GM19328 (cell line): ENCODE data around the gene OR52B2.

Source experiments
- ATAC-seq: cut with Tn5 transposase; IDR thresholded peaks from one replicate; pipeline ENCODE4 v1.9.1; 2021; ENCODE audit warnings: mild to moderate bottlenecking, moderate library complexity; ENCODE audit not compliant: unreplicated experiment

OR52B2 gene

DNA sequence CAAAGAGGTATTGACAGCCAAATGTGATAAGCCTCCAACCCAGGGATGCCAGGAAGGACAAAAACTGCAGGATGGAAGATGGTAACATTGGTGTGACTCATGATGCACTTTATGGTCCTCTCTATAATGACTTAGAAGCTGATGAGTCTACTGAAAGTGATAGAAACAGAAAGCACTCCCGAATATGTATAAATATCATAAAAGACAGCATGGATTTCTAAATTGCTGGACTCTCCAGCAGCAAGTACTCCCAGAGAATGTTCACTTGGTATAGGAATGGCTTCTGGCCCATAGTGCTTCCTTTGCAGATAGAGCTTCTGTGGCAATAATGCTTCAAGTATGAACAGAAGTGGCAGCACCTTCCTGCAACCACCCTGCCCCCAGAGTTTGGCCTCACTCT is at the start of gene OR52B2:
Gene OR52B2, minus strand, starts transcription at position 101 of the 400 bp plus-strand sequence. Its CDS starts 0 bp downstream, at position 101.
- ATAC-seq = no peak

DNA sequence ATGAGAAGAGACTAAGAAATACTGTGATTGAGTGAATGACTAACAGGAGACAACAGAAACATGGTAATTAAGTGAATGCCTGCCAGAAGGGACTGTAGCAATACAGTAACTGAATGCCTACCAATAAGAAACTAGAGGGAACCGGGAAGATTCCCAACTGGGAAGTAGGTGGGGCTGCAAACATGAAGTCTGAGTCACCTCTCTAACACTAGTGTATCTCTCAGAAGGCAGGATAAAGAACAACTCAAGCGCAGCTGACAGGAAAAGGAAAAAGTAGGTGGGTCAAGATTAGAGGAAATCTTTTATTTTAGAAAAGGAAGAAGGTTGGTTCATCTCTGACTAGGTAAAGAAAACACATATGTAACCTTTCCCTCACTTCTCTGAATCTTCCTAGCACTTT is 49.2 kb upstream of the OR52B2 start:
- ATAC-seq = no peak

DNA sequence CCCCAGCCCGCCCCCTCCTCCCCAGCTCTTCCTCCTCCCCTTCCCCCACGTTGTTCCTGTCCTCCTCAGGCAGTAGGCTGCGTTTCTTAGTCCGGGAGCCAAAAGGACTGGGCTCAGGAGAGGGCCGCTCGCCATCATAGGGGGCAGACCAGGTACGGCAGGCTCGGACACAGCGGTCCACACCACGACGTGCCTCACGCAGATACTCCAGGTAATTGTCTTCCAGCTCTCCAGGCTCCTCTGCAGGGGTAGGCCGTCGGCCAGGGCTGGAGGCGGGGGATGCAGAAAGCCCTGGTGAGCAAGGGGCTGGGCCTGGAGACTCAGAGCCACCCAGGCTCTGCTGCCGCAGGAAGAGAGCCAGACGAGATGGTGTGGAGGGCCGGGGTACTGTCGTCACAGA is 47.6 kb upstream of the OR52B2 start:
- ATAC-seq = no peak

DNA sequence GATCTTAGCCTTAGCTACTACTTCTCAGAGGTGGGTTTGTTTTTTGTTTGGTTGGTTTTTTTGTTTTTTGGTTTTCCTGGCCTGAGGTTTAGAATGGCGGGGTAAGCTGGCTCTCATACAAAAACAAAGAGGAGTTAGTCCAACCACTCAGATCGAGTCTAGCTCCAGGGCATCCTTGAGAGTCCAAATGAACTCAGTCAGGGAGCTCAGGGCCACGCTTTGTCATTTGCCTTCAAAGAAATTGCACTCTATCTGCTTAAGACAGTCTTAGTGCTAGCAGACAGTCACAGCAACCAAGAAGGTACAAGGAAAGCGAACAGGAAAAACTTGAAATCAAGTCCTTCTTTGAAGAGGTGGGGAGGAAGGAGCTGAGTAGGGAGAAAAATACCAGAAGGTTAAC is 46.4 kb upstream of the OR52B2 start:
- no peak for ATAC-seq

DNA sequence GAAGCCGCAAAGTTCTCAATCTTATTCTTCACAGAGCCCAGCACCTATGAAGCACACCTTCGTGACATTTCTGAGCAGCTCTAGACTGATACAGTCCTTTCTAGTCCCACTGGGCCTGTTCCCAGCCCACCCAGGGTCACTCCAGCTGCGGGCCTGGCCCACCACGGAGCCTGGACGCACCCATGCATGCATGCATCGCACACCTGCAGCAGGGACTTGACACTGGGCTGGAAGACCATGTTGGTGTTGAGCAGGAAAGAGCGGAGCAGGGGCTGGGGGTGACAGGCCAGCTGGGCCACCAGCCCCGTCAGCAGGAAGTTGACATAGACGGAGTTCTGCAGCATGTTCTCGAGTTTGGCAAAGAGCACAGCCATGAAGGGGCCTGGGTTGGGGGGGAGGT is 44.4 kb upstream of the OR52B2 start:
- ATAC-seq = no peak

DNA sequence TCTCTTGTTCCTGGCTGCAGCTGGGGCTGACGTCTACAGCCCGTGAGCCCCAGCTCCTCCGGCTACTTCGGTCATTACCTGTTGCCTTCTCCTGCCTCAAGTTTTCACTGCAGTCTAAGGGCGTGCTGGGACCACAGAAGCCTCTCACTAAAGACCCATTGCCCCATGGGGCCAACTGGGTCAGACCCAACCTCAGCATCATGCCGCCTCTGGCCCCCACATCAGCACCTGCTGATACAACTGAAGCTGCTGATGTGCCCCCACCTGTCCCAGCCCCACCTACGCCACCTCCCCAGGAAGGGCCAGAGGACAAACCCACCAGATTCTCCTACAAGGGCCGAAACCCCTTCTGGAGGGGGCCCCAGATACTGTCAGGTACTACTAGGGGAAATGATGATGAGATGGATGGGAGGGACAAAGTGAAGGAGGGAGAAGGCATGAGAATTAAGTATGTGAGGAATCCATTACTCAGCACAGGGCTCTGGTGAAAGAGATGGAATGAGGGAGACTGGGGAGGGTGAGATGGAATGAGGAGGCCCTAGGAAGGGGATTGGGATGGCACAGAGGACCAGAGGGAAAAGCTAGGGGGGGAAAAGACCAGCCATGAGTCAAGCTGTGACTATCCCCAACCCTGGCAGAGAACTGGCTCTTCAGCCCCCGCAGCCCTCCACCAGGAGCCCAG is 40.3 kb upstream of the OR52B2 start:
- no peak for ATAC-seq

DNA sequence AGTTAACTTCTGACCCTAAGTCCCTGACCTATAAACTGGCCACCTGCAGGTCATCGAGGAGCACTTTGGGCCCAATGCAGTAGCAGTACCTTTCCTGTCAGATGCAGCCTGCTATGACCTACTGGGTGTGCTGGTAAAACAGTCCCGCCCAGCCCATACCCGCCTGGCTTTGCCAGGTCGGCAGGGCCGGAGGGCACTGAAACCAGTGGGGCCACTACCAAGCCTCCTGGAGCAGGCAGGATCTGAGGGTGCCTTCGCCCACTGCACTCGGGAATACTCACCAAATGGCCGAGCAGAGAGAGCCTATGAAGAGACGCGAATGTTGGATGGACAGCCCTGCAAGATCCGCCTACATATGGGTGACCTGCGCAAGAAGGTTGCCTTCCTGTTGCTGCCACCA is 39.7 kb upstream of the OR52B2 start:
- no peak for ATAC-seq

DNA sequence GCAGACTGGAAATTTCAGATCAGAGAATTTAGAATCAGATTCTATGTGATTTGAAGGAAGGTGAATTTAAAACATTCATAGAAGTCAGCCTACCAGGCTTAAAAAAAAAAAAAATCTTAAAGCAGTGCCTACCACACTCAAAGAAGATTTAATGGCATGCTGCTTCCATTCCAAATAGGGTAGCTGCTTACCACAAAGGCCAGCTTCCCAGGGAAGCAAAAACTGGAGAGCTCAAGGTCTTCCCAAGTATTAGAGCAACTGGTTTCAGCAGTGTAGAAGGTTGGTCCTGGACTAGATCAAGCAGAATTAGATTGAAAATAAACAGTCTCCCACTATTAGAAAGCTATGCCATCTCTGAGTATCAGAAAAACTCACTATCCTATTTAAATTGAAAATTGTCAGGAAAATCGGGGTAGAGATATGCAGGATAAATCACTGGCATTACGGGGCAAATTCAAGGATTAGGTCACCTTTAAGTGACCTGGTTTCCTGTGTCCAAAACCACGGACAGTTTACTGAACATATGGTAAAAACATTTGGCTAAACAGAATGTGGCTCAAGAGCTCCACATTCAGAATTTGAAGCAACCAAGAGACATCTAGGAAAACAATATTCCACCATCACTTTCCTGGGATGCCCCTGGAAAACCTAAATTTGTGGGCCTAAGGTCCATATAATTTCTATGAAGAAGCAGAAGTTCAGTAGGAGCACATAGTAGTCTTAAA is 36.5 kb upstream of the OR52B2 start:
- ATAC-seq = no peak

DNA sequence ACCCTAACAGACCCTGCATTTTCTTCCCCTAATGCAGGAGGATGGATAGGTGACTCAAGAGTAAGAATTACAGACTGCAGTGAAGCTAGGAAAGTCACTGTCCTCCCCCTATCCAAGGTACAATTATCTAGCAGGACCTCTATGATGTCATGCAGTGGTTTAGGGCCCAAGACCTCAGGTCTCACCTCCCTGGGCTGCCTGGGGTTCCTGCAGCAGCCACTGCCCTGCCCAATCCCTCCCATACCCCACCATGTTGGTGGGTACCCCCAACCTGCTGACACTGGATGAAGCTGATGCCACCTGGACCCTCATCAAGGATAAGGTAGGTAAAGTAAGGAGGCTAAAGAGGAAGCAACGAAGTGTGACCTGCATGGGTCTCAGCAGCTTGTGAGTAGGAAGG is 35.2 kb upstream of the OR52B2 start, which contains the start of gene C11orf42:
Gene C11orf42, plus strand, starts transcription at position 192 of the 400 bp plus-strand sequence. Its CDS starts 59 bp downstream, at position 251.
- ATAC-seq = no peak

DNA sequence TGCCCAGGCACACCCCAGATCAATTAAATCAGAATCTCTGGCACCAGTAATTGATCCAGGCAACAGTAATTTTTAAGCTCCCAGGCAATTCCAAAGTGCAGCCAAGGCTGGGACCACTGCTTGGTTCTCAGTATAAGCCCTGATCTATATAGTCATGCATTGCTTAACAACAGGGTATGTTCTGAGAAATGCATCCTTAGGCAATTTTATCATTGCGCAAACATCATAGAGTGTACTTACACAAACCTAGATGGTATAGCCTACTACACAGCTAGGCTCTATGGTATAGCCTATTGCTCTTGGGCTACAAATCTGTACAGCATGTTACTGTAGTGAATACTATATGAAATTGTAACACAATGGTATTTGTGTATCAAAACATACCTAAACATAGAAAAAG is 34.6 kb upstream of the OR52B2 start:
- ATAC-seq = no peak

DNA sequence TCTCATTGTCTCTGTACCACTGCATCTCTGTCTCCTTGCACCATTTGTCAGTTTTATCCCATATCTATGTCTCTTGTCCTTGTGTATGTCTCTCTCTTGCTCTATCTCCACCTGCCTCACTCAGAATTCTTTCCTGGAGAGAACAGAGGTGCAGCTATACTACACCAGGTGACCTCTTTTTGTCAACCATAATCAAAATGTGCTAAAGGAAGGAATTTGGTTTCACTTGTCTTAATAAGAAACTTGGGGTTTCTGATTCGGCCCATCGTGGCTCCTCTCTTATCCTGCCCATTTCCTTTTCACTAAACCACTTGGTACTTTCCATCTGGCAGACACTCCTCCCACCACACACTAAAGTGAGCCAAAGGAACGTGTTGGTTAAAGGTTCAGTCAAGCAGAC is 33.2 kb upstream of the OR52B2 start:
- ATAC-seq = peak; percentile 44

DNA sequence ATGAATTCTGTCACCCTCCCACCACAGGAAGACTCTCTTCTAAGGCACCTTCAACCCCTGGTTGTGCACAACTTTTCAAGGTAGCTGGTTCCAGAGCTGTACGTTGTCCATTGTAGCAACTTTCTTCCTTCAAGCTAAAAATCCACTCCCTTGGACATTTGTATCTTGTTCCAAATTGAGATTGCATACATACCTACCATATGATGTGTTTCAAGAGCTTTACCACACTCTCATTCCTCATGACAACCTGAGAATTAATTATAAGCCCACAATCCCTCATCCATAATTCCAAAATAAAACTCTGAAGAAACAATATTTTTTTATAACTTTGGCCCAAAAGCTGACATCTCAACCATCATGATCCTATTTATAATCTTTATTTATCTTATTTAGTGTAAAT is 31.9 kb upstream of the OR52B2 start:
- no peak for ATAC-seq

DNA sequence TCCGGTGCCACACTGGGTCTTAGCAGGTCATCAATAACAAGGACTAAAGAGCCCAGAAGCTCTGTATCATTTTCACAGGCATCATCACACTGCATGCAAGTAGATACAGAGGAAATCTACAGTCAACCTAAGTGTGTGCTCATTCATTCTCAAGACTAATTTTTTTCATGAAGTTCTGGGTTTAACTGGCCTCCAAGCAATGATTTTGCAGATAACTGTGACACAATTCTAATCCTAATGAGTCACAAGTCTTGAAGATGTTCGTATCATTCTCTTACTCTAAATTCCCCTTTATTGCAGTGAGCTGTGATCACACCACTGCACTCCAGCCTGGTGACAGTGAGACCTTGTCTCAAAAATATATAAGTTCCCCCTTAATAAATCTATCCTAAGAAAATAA is 31.4 kb upstream of the OR52B2 start:
- no peak for ATAC-seq

DNA sequence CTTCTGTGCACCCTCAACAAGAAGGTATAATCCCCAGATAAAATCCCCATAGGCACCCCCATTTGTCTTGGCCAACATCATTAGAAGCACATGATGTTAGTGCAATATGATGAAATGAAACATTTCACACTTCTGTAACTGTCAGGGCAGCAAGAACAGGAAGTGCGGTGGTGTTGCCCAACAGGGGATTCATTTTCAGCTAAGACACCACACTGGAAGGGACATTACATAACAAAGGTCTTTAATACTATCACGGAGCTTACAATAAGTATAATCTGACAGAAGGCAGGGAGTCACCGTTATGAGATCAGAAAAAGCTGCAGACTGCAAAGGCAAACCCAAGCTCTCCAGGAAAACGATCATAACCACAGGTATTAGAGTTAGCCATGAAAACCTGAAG is 30.8 kb upstream of the OR52B2 start:
- no peak for ATAC-seq

DNA sequence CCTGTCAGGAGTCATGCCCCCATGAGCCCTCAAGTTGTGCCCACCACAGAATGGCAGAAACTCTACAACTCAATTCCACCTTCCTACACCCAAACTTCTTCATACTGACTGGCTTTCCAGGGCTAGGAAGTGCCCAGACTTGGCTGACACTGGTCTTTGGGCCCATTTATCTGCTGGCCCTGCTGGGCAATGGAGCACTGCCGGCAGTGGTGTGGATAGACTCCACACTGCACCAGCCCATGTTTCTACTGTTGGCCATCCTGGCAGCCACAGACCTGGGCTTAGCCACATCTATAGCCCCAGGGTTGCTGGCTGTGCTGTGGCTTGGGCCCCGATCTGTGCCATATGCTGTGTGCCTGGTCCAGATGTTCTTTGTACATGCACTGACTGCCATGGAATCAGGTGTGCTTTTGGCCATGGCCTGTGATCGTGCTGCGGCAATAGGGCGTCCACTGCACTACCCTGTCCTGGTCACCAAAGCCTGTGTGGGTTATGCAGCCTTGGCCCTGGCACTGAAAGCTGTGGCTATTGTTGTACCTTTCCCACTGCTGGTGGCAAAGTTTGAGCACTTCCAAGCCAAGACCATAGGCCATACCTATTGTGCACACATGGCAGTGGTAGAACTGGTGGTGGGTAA is 29.2 kb upstream of the OR52B2 start, which contains the start of gene OR52W1:
Gene OR52W1, plus strand, starts transcription at position 51 of the 637 bp plus-strand sequence. Its CDS starts 0 bp downstream, at position 51.
- no peak for ATAC-seq

DNA sequence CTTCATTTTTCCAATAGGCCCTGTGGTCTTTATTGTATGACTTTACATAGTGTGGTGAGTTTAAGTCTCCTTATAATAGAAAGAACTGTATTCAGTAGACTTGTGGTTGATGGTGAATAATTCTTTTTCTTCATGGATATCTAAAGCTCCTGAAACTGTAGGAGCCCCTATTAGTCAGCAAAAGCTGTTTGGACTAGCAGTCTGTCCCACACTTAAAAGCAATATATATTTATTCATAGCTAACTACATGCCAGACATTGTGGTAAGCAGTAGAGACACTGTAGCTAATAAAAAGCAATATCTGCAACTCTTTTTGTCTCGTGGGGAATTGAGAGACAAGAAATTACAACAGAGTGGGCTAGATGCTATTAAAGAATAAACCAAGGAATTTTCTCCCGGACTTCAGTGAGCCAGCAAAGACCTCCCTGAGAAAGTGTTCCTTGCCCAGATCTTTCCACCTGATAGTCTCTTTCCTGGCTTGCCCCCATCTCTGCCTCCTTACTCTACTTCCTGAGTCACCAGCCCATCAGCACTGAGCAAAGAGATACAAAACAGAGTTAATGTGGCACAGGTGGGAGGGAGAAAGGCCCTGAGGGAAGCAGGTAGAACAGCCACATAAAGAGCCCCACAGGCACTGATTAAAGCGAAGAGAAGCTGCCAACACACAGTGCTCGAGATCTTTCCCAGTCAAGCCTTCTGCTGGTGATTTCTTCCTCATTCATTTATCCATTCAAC is 27.5 kb upstream of the OR52B2 start:
- no peak for ATAC-seq

DNA sequence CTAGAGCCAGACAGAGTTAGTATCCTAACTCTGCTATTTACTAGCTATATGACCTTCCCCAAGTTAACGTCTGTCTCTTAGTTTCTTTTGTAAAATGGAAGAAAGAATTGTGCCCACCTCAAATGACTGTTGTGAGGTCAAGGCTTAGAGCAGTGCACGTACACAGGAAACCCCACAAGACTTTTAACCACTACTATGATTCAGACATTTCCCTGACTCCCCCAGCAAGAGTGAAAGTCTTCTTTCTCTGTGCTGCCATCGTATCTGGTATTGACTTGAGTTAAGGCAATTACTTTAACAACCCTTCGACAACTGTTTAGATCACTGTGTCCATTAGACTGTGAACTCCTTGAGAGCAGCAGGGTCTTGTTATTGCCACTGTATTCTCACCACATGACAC is 26.3 kb upstream of the OR52B2 start:
- no peak for ATAC-seq

DNA sequence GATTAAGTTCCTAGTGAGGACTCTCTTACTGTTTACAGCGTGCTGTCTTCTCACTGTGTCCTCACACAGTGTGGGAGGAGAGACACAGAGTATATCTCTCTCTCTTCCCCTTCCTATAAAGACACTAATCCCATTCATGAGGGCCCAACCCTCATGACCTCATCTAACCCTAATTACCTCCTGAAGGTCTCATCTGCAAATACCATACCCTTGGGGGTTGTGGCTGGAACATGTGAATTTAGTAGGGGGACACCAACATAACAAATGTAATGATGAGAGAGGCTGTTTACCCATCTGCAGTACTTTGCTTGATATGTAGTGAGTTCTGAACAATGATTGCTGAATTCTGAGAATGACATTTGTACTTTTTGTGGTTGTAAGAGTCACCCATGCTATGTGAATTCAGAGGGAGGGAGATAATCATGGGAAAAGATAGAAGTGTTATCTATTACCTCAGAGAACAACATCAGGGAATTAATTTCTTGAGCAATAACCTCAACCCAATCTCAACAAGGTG is 24.0 kb upstream of the OR52B2 start:
- no peak for ATAC-seq

DNA sequence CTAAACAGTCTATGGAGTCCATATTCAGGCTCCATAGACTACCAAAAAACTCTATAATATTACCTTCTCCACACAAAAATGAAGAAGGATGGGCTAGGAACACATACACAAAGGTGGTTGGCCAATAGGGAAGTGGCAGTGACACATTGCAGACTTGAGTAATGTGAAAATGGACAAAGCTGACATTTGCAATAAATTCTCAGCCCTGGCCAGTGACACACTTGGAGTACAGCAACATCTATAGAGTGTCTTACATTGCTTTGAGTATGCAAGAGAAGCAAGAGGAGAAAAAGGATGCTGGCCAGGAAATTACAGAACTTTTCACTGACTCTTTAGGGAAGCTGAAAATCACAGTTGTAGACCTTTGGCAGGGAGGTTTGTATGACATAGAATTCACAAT is 21.6 kb upstream of the OR52B2 start:
- no peak for ATAC-seq

DNA sequence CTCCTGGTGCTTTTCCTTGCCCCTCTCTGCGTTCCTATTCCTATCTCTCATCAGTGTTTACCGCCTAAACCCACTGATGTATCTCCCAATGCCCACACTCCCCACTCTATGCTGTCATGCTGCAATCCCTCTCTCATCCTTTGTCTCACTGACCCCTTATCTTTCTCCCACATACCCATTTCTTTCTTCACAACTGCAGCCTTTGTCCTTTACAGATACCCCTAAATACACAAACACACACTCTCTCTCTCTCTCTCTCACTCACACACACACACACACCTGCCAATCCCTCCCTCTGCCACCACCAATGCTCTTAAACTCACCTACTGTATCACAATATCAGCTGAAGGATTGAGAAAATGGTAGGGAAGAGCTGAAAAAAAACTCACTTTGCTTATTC is 5.3 kb upstream of the OR52B2 start:
- no peak for ATAC-seq
